OCI-LY7 (cell line): ENCODE results near the gene VIPR1.

Experiments
- EZH2phosphoT487 ChIP-seq: fragments of 200-600 bp; sonication (generic); IDR thresholded peaks from 2 replicates; pipeline ENCODE4 v1.6.1; 2018; ENCODE audit warnings: low read depth, borderline replicate concordance, mild to moderate bottlenecking, mixed run types, antibody characterized with exemption, low read length, moderate library complexity, mixed read lengths
- TF ChIP-seq, protein P1 (sequence below): fragments of 200-600 bp; sonication (generic); conservative IDR thresholded peaks from 2 replicates; pipeline ENCODE4 v1.5.1; 2014; ENCODE audit warnings: mild to moderate bottlenecking, antibody characterized with exemption, low read length, moderate library complexity, mixed read lengths

GRCh38 chr3:42532229-42532628, 29.8 kb downstream of the VIPR1 start:
- TF ChIP-seq, protein P1, sequence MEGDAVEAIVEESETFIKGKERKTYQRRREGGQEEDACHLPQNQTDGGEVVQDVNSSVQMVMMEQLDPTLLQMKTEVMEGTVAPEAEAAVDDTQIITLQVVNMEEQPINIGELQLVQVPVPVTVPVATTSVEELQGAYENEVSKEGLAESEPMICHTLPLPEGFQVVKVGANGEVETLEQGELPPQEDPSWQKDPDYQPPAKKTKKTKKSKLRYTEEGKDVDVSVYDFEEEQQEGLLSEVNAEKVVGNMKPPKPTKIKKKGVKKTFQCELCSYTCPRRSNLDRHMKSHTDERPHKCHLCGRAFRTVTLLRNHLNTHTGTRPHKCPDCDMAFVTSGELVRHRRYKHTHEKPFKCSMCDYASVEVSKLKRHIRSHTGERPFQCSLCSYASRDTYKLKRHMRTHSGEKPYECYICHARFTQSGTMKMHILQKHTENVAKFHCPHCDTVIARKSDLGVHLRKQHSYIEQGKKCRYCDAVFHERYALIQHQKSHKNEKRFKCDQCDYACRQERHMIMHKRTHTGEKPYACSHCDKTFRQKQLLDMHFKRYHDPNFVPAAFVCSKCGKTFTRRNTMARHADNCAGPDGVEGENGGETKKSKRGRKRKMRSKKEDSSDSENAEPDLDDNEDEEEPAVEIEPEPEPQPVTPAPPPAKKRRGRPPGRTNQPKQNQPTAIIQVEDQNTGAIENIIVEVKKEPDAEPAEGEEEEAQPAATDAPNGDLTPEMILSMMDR, result no peak
- no peak for TF ChIP-seq EZH2phosphoT487
